Measurements from ENCODE around the gene PRR15L. TPM values are rescaled to one million over a fixed set of nuclear protein-coding genes. Genes with fewer than 3 reads are reported as not detected.
A peak's percentile ranks its signal among the peaks of the same experiment; 100 is the strongest.

PRR15L gene
- total and polyA plus RNA-seq, 2 experiments from 2014 or later = not detected

DNA sequence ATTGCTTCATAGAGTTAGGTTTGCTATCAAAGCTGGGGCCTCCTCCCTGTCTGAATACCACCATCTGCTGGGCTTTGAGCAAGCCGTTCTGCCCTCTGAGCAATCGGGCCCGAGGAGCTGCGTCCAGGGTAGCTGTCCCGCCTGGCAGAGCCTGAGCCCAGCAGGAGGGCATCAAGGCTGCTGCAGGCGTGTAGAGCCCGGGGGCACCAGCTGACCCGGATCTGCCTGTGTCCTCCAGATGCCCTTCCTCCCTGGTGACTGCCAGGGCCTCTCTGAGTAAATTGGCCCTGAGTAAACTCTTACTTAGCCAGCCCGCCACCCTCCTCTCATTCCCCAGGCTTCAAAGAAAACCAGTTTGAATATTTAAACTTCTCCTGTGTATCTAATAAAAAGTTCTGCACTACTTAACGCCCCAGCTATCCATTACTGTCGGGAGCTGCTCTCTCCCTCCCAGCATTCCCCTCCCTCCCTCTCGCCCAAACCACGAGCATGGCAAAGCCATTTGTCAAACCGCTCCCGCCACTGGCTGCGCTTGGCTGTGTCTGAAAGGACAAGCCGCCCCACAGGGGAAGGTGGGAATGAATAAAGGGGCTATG lies 29.7 kb upstream of the PRR15L start:
- no peak overlapping the region for H3K4me3 ChIP-seq
- H2AFZ ChIP-seq = peak overlapping the region; percentile 46
- in situ Hi-C loops (cut with MboI) = no loop called here
- H3K36me3 ChIP-seq (ENCODE audit: low read depth) = no peaks in the 10 kb centered on the region
- H3K9me3 ChIP-seq (ENCODE audit: low read depth) = no peaks in the 10 kb centered on the region
- H3K4me1 ChIP-seq (ENCODE audit: insufficient read depth) = 0 out of 2 replicates have a peak, but pooled peaks cover 5% of the 10 kb centered on the region
- H3K9ac ChIP-seq = no peak overlapping the region
- DNase-seq = peak; percentile 44
- H3F3A ChIP-seq (ENCODE audit: insufficient read depth) = 0 out of 2 replicates have a peak, but pooled peaks cover 3% of the 10 kb centered on the region
- 38 to 39% methylated on average over 17 of the region's 17 CpGs for WGBS, 2 experiments (ENCODE audit: low coverage in 1 of 2, low lambda C conversion rate in 2 of 2, missing lambda C conversion rate in 2 of 2)
- no peaks in the 10 kb centered on the region for H4K20me1 ChIP-seq (ENCODE audit: insufficient read depth)
- TF ChIP-seq EZH2 (IDR thresholded peaks at IDR 0.05; ENCODE audit: insufficient read depth, poor library complexity, severe bottlenecking) = no peak
- no peak for TF ChIP-seq EZH2phosphoT487 (IDR thresholded peaks at IDR 0.05; ENCODE audit: insufficient read depth, low read depth)
- H3K27ac ChIP-seq = no peak overlapping the region
- no peaks in the 10 kb centered on the region for H3K27me3 ChIP-seq (replicated peaks; ENCODE audit: insufficient read depth)
- no peaks in the 10 kb centered on the region for H3K9me2 ChIP-seq (ENCODE audit: insufficient read depth)
- H3K4me2 ChIP-seq (ENCODE audit: unreplicated experiment) = no peak overlapping the region
- H3K79me2 ChIP-seq (ENCODE audit: insufficient read depth) = no peaks in the 10 kb centered on the region

DNA sequence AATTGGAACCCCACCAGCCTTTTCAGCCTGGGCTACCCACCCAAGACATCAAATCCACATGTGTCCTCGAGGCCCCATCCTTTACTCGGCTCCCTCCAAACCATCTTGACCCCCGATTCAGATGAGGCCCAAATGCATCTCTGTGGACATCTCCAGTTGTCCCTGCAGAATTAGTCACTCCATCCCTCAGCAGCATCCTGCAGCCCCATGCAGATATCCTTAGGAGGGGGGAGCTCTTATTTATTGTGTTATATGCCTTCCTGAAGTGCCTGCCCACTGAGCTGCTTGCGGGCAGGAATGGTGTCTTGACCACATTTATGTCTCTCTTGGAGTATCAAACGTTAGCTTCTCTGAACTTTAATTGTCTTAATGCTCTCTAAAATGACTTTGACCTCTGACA lies 28.8 kb upstream of the PRR15L start:
- in situ Hi-C loops (cut with MboI) = no loop called here
- whole genome bisulfite sequencing, 2 experiments (ENCODE audit: low coverage in 1 of 2, low lambda C conversion rate in 2 of 2, missing lambda C conversion rate in 2 of 2) = 72 to 76% methylated on average over 5 of the region's 5 CpGs
- H3K9ac ChIP-seq = no peak overlapping the region
- no peaks in the 10 kb centered on the region for H3K9me3 ChIP-seq (ENCODE audit: low read depth)
- no peaks in the 10 kb centered on the region for H3K79me2 ChIP-seq (ENCODE audit: insufficient read depth)
- H4K20me1 ChIP-seq (ENCODE audit: insufficient read depth) = no peaks in the 10 kb centered on the region
- H3K27me3 ChIP-seq (replicated peaks; ENCODE audit: insufficient read depth) = no peaks in the 10 kb centered on the region
- H3F3A ChIP-seq (ENCODE audit: insufficient read depth) = 0 out of 2 replicates have a peak, but pooled peaks cover 3% of the 10 kb centered on the region
- no peak overlapping the region for H3K4me3 ChIP-seq
- H2AFZ ChIP-seq = no peak overlapping the region
- no peaks in the 10 kb centered on the region for H3K9me2 ChIP-seq (ENCODE audit: insufficient read depth)
- H3K27ac ChIP-seq = no peak overlapping the region
- H3K4me1 ChIP-seq (ENCODE audit: insufficient read depth) = 0 out of 2 replicates have a peak, but pooled peaks cover 5% of the 10 kb centered on the region
- DNase-seq = no peak
- no peak for TF ChIP-seq EZH2phosphoT487 (IDR thresholded peaks at IDR 0.05; ENCODE audit: insufficient read depth, low read depth)
- TF ChIP-seq EZH2 (IDR thresholded peaks at IDR 0.05; ENCODE audit: insufficient read depth, poor library complexity, severe bottlenecking) = no peak
- H3K4me2 ChIP-seq (ENCODE audit: unreplicated experiment) = no peak overlapping the region
- H3K36me3 ChIP-seq (ENCODE audit: low read depth) = no peaks in the 10 kb centered on the region

DNA sequence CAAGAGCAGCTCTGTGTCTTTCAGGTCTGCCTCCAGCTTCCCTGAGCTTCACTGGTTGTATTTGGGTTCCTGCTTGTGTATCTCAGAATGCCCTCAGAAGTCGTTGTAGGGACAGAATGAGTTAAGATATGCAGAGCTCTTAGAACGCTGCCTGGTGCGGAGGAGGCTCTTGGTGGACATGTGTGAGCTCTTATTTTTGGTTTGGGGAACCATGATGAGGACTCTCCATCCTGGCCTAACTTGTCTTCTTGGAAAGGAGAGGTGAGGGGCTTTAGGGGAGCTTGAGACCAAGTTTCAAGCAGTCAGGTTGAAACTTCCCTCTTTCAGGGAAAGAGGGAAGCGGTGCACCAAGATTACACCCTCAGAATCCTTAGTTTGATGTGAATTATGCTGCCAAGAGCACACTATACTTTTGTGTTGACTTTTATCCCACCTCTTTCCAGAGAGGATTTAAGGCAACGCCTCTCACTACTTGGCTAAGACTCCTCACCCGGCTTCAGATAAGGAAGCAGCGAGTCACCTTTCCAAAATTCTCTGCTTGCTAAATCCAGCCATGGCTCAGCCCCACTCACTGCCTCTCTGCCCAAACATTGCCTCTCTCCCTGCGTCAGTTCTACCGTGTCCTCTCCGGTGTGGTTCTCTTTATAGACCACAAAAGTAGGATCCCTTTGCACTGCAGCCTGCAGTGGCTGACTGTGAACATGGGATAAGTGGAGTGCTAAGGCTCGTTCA lies 26.0 kb upstream of the PRR15L start:
- peak; percentile 61 for DNase-seq

DNA sequence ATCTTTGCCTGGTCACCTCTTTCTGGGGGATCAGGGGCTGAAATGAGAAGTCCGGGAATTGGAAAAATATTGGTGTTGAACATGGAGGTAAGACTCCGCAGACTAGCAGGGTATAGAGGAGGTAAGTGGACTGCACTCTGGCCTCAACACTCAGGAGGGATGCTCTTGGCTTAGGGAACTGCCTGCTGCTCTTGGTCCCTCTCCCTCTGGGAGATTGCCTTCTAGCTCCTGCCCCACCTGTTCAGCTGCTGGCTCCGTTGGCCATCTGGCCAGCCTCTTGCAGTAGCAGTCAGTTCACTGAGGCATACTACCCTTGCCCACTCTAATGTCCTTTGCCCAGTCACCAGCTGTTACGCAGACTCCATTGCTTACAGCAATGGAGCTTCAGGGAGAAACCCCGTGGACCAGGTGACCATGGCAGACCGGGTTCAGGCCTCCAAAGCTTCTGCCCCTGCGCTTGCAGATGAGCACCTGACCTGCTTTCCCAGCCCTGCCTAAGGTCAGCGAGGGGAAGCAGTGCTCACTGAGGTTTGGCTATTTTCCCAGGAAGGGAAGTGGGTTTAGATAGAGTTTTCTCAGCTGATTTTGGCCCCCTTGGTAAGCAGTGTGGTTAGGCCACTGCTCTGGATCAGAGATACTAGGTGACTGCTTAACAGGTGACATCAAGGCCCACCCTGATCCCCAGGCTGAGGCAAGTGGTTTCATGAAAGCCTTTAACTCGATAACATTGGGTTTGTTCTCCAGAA lies 25.1 kb upstream of the PRR15L start:
- 0 out of 2 replicates have a peak, but pooled peaks cover 3% of the 10 kb centered on the region for H3F3A ChIP-seq (ENCODE audit: insufficient read depth)
- H4K20me1 ChIP-seq (ENCODE audit: insufficient read depth) = no peaks in the 10 kb centered on the region
- H3K4me3 ChIP-seq = no peak overlapping the region
- in situ Hi-C loops (cut with MboI) = no loop called here
- H3K9ac ChIP-seq = no peak overlapping the region
- H3K9me3 ChIP-seq (ENCODE audit: low read depth) = no peaks in the 10 kb centered on the region
- peaks cover 8% of the 10 kb centered on the region; the same call in 1 of the 2 replicates for H3K36me3 ChIP-seq (ENCODE audit: low read depth)
- H3K27me3 ChIP-seq (replicated peaks; ENCODE audit: insufficient read depth) = no peaks in the 10 kb centered on the region
- H2AFZ ChIP-seq = no peak overlapping the region
- no peaks in the 10 kb centered on the region for H3K79me2 ChIP-seq (ENCODE audit: insufficient read depth)
- H3K4me2 ChIP-seq (ENCODE audit: unreplicated experiment) = no peak overlapping the region
- WGBS, 2 experiments (ENCODE audit: low coverage in 1 of 2, low lambda C conversion rate in 2 of 2, missing lambda C conversion rate in 2 of 2) = 90 to 91% methylated on average over 9 of the region's 9 CpGs
- no peak overlapping the region for H3K27ac ChIP-seq
- no peaks in the 10 kb centered on the region for H3K9me2 ChIP-seq (ENCODE audit: insufficient read depth)
- TF ChIP-seq EZH2 (IDR thresholded peaks at IDR 0.05; ENCODE audit: insufficient read depth, poor library complexity, severe bottlenecking) (no peak), EZH2phosphoT487 (IDR thresholded peaks at IDR 0.05; ENCODE audit: insufficient read depth, low read depth) (no peak)
- DNase-seq = no peak
- H3K4me1 ChIP-seq (ENCODE audit: insufficient read depth) = 0 out of 2 replicates have a peak, but pooled peaks cover 5% of the 10 kb centered on the region

More for the DNA sequence above, 26.0 kb upstream of the PRR15L start:
- Histone ChIP-seq H2AFZ (no peak overlapping the region), H3K9me3 (ENCODE audit: low read depth) (no peaks in the 10 kb centered on the region), H3F3A (ENCODE audit: insufficient read depth) (0 out of 2 replicates have a peak, but pooled peaks cover 3% of the 10 kb centered on the region), H3K79me2 (ENCODE audit: insufficient read depth) (no peaks in the 10 kb centered on the region), H3K4me3 (no peak overlapping the region), H3K27me3 (replicated peaks; ENCODE audit: insufficient read depth) (no peaks in the 10 kb centered on the region), H4K20me1 (ENCODE audit: insufficient read depth) (no peaks in the 10 kb centered on the region), H3K36me3 (ENCODE audit: low read depth) (peaks cover 8% of the 10 kb centered on the region; the same call in 1 of the 2 replicates), H3K4me2 (ENCODE audit: unreplicated experiment) (no peak overlapping the region), H3K9me2 (ENCODE audit: insufficient read depth) (no peaks in the 10 kb centered on the region), H3K4me1 (ENCODE audit: insufficient read depth) (0 out of 2 replicates have a peak, but pooled peaks cover 5% of the 10 kb centered on the region), H3K27ac (no peak overlapping the region), H3K9ac (no peak overlapping the region)
- no peak for TF ChIP-seq EZH2phosphoT487 (IDR thresholded peaks at IDR 0.05; ENCODE audit: insufficient read depth, low read depth)
- no peak for TF ChIP-seq EZH2 (IDR thresholded peaks at IDR 0.05; ENCODE audit: insufficient read depth, poor library complexity, severe bottlenecking)
- 70 to 72% methylated on average over 11 of the region's 11 CpGs for WGBS, 2 experiments (ENCODE audit: low coverage in 1 of 2, low lambda C conversion rate in 2 of 2, missing lambda C conversion rate in 2 of 2)
- in situ Hi-C loops (cut with MboI) = no loop called here

Data from GM23248 (cell line).